Fibroblast of lung (primary cell): ENCODE data around the gene KCNJ6. TPM values are rescaled to one million over a fixed set of nuclear protein-coding genes. Genes with fewer than 3 reads are reported as not detected.

Source experiments
- DNase-seq, 2 donors: peaks; one replicate each; pipeline versions ENCODE4 v3.0.0 to v3.0.0-alpha.2; 2010; ENCODE audit warnings: low read depth in 2 of 2
- H2AFZ ChIP-seq: 2 replicates; pipeline ENCODE4 v1.5.1; 2012; ENCODE audit warnings: low read length, control low read depth, inconsistent platforms
- H3K27ac ChIP-seq: 2 replicates; pipeline ENCODE4 v1.5.1; 2011; ENCODE audit warnings: low read length, control low read depth; ENCODE audit not compliant: insufficient read depth
- H3K27me3 ChIP-seq: 2 replicates; pipeline ENCODE4 v1.5.1; 2011; ENCODE audit warnings: mild to moderate bottlenecking, low read length; ENCODE audit not compliant: control insufficient read depth, insufficient read depth
- H3K36me3 ChIP-seq: 2 replicates; pipeline ENCODE4 v1.5.1; 2011; ENCODE audit warnings: low read length; ENCODE audit not compliant: control insufficient read depth, insufficient read depth
- H3K4me1 ChIP-seq: 2 replicates; pipeline ENCODE4 v1.5.1; 2011; ENCODE audit warnings: low read length; ENCODE audit not compliant: control insufficient read depth, insufficient read depth; ENCODE audit errors: extremely low read depth
- H3K4me2 ChIP-seq: 2 replicates; pipeline ENCODE4 v1.5.1; 2011; ENCODE audit warnings: low read length, control low read depth; ENCODE audit not compliant: insufficient read depth; ENCODE audit errors: extremely low read depth
- H3K4me3 ChIP-seq, 4 experiments: fragments of 200-600 bp in 1 of 4; sonication (generic) in 1 of 4; replicated peaks in 1 of 4; 2 replicates each; pipeline ENCODE4 v1.5.1; 2011 to 2016; ENCODE audit warnings: low read length in 4 of 4, low read depth in 3 of 4, mild to moderate bottlenecking in 3 of 4, control low read depth in 2 of 4, inconsistent platforms in 1 of 4, mixed read lengths in 1 of 4; ENCODE audit not compliant: insufficient read depth in 1 of 4; ENCODE audit errors: control extremely low read depth in 1 of 4
- H3K79me2 ChIP-seq: 2 replicates; pipeline ENCODE4 v1.5.1; 2012; ENCODE audit warnings: mild to moderate bottlenecking, low read length, inconsistent platforms; ENCODE audit not compliant: control insufficient read depth, insufficient read depth
- H3K9ac ChIP-seq: 2 replicates; pipeline ENCODE4 v1.5.1; 2011; ENCODE audit warnings: mild to moderate bottlenecking, low read length, control low read depth; ENCODE audit not compliant: insufficient read depth
- H3K9me3 ChIP-seq: 2 replicates; pipeline ENCODE4 v1.5.1; 2012; ENCODE audit warnings: low read depth, low read length; ENCODE audit not compliant: control insufficient read depth, insufficient read depth
- H4K20me1 ChIP-seq: 2 replicates; pipeline ENCODE4 v1.5.1; 2011; ENCODE audit warnings: low read length; ENCODE audit not compliant: control insufficient read depth, insufficient read depth; ENCODE audit errors: extremely low read depth
- CTCF ChIP-seq, 2 donors: IDR thresholded peaks in 1 of 2; conservative IDR thresholded peaks in 1 of 2; 1 replicate in 1 of 2; 2 replicates in 1 of 2; pipeline ENCODE4 v1.5.1; 2011 to 2012; ENCODE audit warnings: low read length in 2 of 2, control low read depth in 1 of 2, inconsistent platforms in 1 of 2, low read depth in 1 of 2, mild to moderate bottlenecking in 1 of 2
- EZH2 ChIP-seq: IDR thresholded peaks from 2 replicates; pipeline ENCODE4 v1.5.1; 2012; ENCODE audit warnings: low read length, control low read depth, mild to moderate bottlenecking; ENCODE audit errors: missing control alignments
- polyA plus RNA-seq, 2 donors: library from polyadenylated mRNA; depleted of rRNA in 1 of 2; stranded (reverse) in 1 of 2; unstranded in 1 of 2; fragments of >200 nt; gene quantifications; 2 replicates each; pipeline ENCODE4 v1.2.1, GENCODE V29; 2011 to 2012; ENCODE audit warnings: missing spikeins in 1 of 2
- total RNA-seq: library from RNA; depleted of rRNA; stranded (reverse); fragments of >200 nt; gene quantifications from 2 replicates; pipeline ENCODE4 v1.2.1, GENCODE V29; 2014

The KCNJ6 gene
- total and polyA plus RNA-seq, 2 donors (not counting 1 experiment from before 2014, with no cell fraction given) = under 0.01 to 7.6 TPM

- Histone ChIP-seq H3K79me2 (no peaks in the 10 kb centered on the region), H3K36me3 (no peaks in the 10 kb centered on the region), H4K20me1 (no peaks in the 10 kb centered on the region), H3K9me3 (no peaks in the 10 kb centered on the region), H2AFZ (no peak overlapping the region), H3K27ac (no peak overlapping the region), H3K4me1 (peaks cover 14% of the 10 kb centered on the region), H3K9ac (no peak overlapping the region), H3K4me3 (no peak overlapping the region), H3K27me3 (no peaks in the 10 kb centered on the region), H3K4me2 (peak overlapping the region; percentile 32)
- TF ChIP-seq EZH2 = no peak
- TF ChIP-seq CTCF (conservative IDR thresholded peaks at IDR 0.05 in 1 of 2, IDR thresholded peaks at IDR 0.05 in 1 of 2; ENCODE audit: low read depth in 1 of 2, low read length in 2 of 2) = no peak
- peak; percentile 42 to 73 for DNase-seq
These were observed 39.1 kb downstream of the KCNJ6 start for GRCh38 chr21:37877171-37877570.

GRCh38 chr21:37876561-37876960 is 39.7 kb downstream of the KCNJ6 start:
- Histone ChIP-seq H4K20me1 (no peaks in the 10 kb centered on the region), H3K36me3 (no peaks in the 10 kb centered on the region), H3K27me3 (no peaks in the 10 kb centered on the region), H3K9me3 (no peaks in the 10 kb centered on the region), H3K79me2 (no peaks in the 10 kb centered on the region), H3K4me3 (no peak overlapping the region), H3K9ac (no peak overlapping the region), H3K4me1 (peaks cover 14% of the 10 kb centered on the region), H3K27ac (peak overlapping the region; percentile 6), H2AFZ (no peak overlapping the region), H3K4me2 (no peak overlapping the region)
- TF ChIP-seq CTCF (conservative IDR thresholded peaks at IDR 0.05 in 1 of 2, IDR thresholded peaks at IDR 0.05 in 1 of 2; ENCODE audit: low read depth in 1 of 2, low read length in 2 of 2) (no peak), EZH2 (no peak)
- DNase-seq = no peak

GRCh38 chr21:37874904-37875780 is 41.1 kb downstream of the KCNJ6 start:
- Histone ChIP-seq H3K4me1 (peaks cover 19% of the 10 kb centered on the region), H3K4me2 (no peak overlapping the region), H3K9me3 (no peaks in the 10 kb centered on the region), H2AFZ (no peak overlapping the region), H3K27me3 (no peaks in the 10 kb centered on the region), H3K36me3 (no peaks in the 10 kb centered on the region), H4K20me1 (no peaks in the 10 kb centered on the region), H3K79me2 (no peaks in the 10 kb centered on the region), H3K9ac (no peak overlapping the region), H3K27ac (no peak overlapping the region), H3K4me3 (no peak overlapping the region)
- TF ChIP-seq EZH2 (no peak), CTCF (conservative IDR thresholded peaks at IDR 0.05 in 1 of 2, IDR thresholded peaks at IDR 0.05 in 1 of 2; ENCODE audit: low read depth in 1 of 2, low read length in 2 of 2) (no peak)
- no peak for DNase-seq
